Psoas muscle (tissue), 8 donors: ENCODE results near the gene CCDC192. TPM values are rescaled to one million over a fixed set of nuclear protein-coding genes. Genes with fewer than 3 reads are reported as not detected.

Source experiments
- ATAC-seq, 4 donors: fragments of 200-7000 bp; cut with Tn5 transposase; one replicate each; pipeline ENCODE4 v1.9.1; 2020; ENCODE audit warnings: moderate library complexity in 3 of 4, mild to moderate bottlenecking in 2 of 4
- DNase-seq, 2 donors: peaks; one replicate each; pipeline ENCODE4 v3.0.0-alpha.2; 2020
- H3K27ac ChIP-seq: fragments of 200-600 bp; one replicate; pipeline ENCODE4 v1.8.0; 2022
- H3K27me3 ChIP-seq, 3 donors: fragments of 200-600 bp in 1 of 3; one replicate each; pipeline versions ENCODE4 v1.6.1 to v1.8.0; 2013 to 2022; ENCODE audit warnings: low read length in 2 of 3, mild to moderate bottlenecking in 2 of 3, moderate library complexity in 1 of 3; ENCODE audit not compliant: insufficient read depth in 3 of 3
- H3K36me3 ChIP-seq, 2 donors: fragments of 200-600 bp in 1 of 2; one replicate each; pipeline versions ENCODE4 v1.6.1 to v1.8.0; 2013 to 2022; ENCODE audit warnings: low read depth in 1 of 2, mild to moderate bottlenecking in 1 of 2, moderate library complexity in 1 of 2; ENCODE audit not compliant: insufficient read depth in 1 of 2
- H3K4me1 ChIP-seq: fragments of 200-600 bp; one replicate; pipeline ENCODE4 v1.8.0; 2022
- H3K4me3 ChIP-seq: fragments of 200-600 bp; one replicate; pipeline ENCODE4 v1.8.0; 2022; ENCODE audit warnings: mild to moderate bottlenecking
- H3K9me3 ChIP-seq: fragments of 200-600 bp; one replicate; pipeline ENCODE4 v1.8.0; 2022
- WGBS, 3 donors: extraction: QIAGEN DNeasy Blood & Tissue Kit; methylation state at CpG; one replicate each; pipeline versions ENCODE4 v1.1.6 to v1.1.7; 2013; 5-methylcytosine and 5-hydroxymethylcytosine counted together
- intact Hi-C, 2 donors: fragments of 100-400 bp; cut with DNase I; formaldehyde crosslinking; loops; one replicate each; pipeline versions ENCODE4 v1.11.0 to v1.14.2; 2022
- polyA plus RNA-seq, 3 donors: library from polyadenylated mRNA; stranded (reverse); fragments of 200-250 nt; gene quantifications; one replicate each; pipeline ENCODE4 v1.2.3, GENCODE V29; 2013
- total RNA-seq, 4 donors: library from RNA; stranded (reverse); fragmentation: NEBNext Ultra II Directional in 2 of 4; extraction: Animal tissue kit (Norgen Biotek cat#: 25700) in 2 of 4; gene quantifications; one replicate each; pipeline versions ENCODE4 v1.2.1 to v1.2.4, GENCODE V29; 2021 to 2023
- TF ChIP-seq, protein P1 (sequence below): fragments of 200-600 bp; IDR thresholded peaks from one replicate; pipeline ENCODE4 v1.8.0; 2022; ENCODE audit warnings: antibody characterized with exemption
- donor health status: healthy with polysubstance abuse.
- donor health status: DM: no; HTN: no; CAD: no; lungs with moderate emphysema.
- donor health status: Bipolar disorder and iron deficiency.
- donor health status: healthy.
- donor health status: DM: yes; HTN: yes; CAD: no.
- donor health status: DM: no; HTN: no; CAD: no.
- donor health status: DM: no; HTN: no; CAD: no.
- donor health status: DM: yes; HTN: yes; CAD: no.

Gene CCDC192
- total and polyA plus RNA-seq, 7 donors: 0.12 to 1.2 (median 0.19) TPM; not detected in 4

DNA sequence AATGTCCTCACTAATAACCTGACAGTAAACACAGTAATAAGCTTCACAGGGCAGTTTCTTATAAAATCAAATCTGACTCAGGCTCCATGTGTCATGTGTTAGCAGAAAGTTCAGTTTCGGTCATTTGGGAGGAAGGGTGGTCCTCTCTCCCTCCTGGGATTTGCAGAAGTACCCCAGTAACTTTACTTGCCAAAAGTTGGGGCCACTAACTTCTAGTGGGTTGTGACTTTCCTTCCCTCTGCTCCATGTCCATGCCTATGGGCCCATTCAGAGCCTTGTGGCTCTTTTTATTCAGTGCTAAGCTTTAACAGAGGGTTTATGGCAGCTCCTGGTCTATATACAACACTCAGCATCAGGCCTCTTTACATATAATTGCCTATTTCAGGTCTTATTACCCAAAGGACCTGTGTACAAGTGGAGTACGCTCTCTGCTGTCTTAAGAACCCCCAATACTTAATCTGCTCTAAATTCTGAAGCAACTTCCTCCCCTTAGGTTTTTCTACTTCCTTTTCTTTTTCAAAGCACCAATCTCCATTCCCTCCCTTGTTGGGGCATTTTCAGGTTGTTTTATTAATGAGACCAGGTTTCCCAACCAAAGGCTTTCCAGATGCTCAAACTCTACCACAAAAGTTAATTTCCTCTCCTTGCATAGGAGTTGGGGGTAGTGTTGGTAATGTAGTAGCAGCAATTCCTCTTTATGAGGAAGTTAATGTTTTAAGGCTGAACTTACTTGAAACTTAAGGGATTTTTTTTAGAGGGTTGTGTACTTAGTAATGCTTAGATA, 107.7 kb downstream of the CCDC192 start:
- TF ChIP-seq, protein P1, sequence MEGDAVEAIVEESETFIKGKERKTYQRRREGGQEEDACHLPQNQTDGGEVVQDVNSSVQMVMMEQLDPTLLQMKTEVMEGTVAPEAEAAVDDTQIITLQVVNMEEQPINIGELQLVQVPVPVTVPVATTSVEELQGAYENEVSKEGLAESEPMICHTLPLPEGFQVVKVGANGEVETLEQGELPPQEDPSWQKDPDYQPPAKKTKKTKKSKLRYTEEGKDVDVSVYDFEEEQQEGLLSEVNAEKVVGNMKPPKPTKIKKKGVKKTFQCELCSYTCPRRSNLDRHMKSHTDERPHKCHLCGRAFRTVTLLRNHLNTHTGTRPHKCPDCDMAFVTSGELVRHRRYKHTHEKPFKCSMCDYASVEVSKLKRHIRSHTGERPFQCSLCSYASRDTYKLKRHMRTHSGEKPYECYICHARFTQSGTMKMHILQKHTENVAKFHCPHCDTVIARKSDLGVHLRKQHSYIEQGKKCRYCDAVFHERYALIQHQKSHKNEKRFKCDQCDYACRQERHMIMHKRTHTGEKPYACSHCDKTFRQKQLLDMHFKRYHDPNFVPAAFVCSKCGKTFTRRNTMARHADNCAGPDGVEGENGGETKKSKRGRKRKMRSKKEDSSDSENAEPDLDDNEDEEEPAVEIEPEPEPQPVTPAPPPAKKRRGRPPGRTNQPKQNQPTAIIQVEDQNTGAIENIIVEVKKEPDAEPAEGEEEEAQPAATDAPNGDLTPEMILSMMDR: no peak
- no peaks in the 10 kb centered on the region for H3K36me3 ChIP-seq
- no peak for ATAC-seq
- no peaks in the 10 kb centered on the region for H3K27me3 ChIP-seq
- 97 to 100% (median 98%) methylated on average over 2 of the region's 2 CpGs for WGBS, 3 donors
- no peak overlapping the region for H3K4me3 ChIP-seq
- no peak overlapping the region for H3K27ac ChIP-seq
- DNase-seq: no peak
- H3K4me1 ChIP-seq: peaks cover 5% of the 10 kb centered on the region
- intact Hi-C loops: no loop called here
- H3K9me3 ChIP-seq: no peaks in the 10 kb centered on the region

- H3K4me1 ChIP-seq: peaks cover 5% of the 10 kb centered on the region
- H3K4me3 ChIP-seq: no peak overlapping the region
- DNase-seq: no peak
- H3K27ac ChIP-seq: no peak overlapping the region
- no peak for ATAC-seq
- H3K9me3 ChIP-seq: no peaks in the 10 kb centered on the region
- intact Hi-C loops: no loop called here
- TF ChIP-seq, protein P1: no peak
- WGBS, 3 donors: 32 to 68% (median 51%) methylated on average over 4 of the region's 4 CpGs
- H3K27me3 ChIP-seq: no peaks in the 10 kb centered on the region
- no peaks in the 10 kb centered on the region for H3K36me3 ChIP-seq
Observed at GRCh38 chr5:127812570-127812969, 109.4 kb downstream of the CCDC192 start.

DNA sequence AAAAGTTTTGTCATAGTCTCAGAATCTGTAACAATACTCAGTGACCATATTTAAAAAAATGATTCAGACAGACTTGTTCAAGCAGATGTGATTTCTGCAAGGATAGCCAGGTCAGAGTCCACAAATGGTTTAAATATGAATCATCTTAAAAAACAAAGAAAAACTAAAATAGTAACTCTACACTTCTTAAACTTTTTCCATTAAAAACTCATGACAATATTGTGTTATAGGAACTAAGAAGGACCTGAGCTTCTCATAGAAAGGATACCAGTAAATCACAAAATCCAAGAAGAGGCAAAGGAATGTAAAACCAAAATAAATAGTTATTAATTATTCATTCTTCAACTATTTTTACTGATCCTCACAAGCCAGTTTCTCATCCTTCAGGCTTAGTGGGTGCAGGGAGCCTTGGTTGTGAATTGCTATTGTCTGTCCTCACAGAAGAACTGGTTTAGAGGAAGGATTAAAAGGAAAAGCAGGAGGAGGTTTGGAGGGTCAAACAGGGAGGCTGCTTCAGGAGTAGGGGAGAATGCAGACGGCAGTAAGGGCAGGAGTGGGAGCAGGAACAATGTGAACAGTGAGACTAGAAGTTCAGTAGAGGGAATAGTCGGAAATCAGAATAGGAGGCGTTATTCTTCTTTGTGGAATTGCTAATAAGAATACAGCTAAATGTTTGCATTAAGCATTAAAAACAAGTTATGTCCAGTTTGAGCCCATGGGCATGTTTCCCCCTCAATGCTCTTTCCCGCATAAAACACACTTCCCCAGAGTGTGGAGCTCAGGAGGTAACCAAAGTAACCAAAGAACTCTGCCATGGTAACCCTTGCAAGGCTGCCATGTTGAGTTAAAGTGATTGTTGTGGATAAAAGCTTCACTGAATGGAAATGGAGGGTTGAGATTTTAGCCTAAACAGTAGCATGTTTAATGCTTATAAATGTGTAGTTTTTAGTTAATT, 110.7 kb downstream of the CCDC192 start:
- DNase-seq (no peak), ATAC-seq (peak in 2 of 4 donors; percentile 26 to 45)
- H3K4me1 ChIP-seq: peaks cover 5% of the 10 kb centered on the region
- 72 to 77% (median 72%) methylated on average over 4 of the region's 4 CpGs for whole genome bisulfite sequencing, 3 donors
- no peaks in the 10 kb centered on the region for H3K36me3 ChIP-seq
- no peaks in the 10 kb centered on the region for H3K9me3 ChIP-seq
- H3K27me3 ChIP-seq: no peaks in the 10 kb centered on the region
- H3K4me3 ChIP-seq: no peak overlapping the region
- intact Hi-C loops: no loop called here
- TF ChIP-seq, protein P1: no peak
- H3K27ac ChIP-seq: no peak overlapping the region

DNA sequence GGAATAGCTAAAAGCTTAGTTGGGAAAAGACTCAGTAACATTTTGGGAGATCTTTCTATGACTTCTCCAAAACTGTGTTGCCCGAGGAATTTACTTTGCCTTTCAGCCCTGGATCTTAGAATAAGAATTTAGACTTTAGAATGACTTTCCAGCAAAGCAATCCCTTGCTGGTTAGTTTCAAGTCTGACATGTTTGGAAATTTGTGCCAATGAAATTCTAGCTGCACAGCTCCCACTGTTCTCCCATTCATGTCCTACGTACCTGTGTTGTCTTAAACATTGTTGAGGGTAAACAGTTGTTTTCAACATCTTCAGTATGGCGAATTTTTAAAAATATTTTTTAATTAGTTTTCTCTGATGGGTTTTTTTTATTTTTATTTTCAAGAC, 111.4 kb downstream of the CCDC192 start:
- Histone ChIP-seq H3K36me3 (no peaks in the 10 kb centered on the region), H3K9me3 (no peaks in the 10 kb centered on the region), H3K4me1 (peaks cover under 1% of the 10 kb centered on the region), H3K27me3 (no peaks in the 10 kb centered on the region), H3K4me3 (no peak overlapping the region), H3K27ac (no peak overlapping the region)
- TF ChIP-seq, protein P1: no peak
- WGBS, 3 donors: 69 to 78% (median 73%) methylated on average over 3 of the region's 3 CpGs
- no peak for DNase-seq
- intact Hi-C loops: no loop called here
- ATAC-seq: no peak
